PC-3 (cell line): Measurements from ENCODE around the gene HBE1. TPM values are rescaled to one million over a fixed set of nuclear protein-coding genes. Genes with fewer than 3 reads are reported as not detected.
"Not testable (repeated sequence)": the region's sequence is repeated elsewhere in the genome, so short reads cannot be mapped to it uniquely, and the experiment has no call there.

Experiments
- ATAC-seq: fragments of 200-7000 bp; cut with Tn5 transposase; 2 replicates; pipeline ENCODE4 v1.9.1; 2020; ENCODE audit warnings: mild to moderate bottlenecking, moderate library complexity
- BruUV-seq: library from RNA; stranded (reverse); fragments of 400-500 nt; replicated peaks from 2 replicates; lab custom pipeline; 2021; lab: Mats Ljungman, UMichigan
- CTCF ChIA-PET: fragments of 300-600 bp; sonication (Branson Sonifier 250); formaldehyde crosslinking; loops from one replicate; lab custom pipeline; 2022; ENCODE audit warnings: antibody characterized with exemption; lab: Charles Lee
- POLR2A ChIA-PET: fragments of 300-600 bp; sonication (Branson Sonifier 250); formaldehyde crosslinking; loops from one replicate; lab custom pipeline; 2022; ENCODE audit warnings: antibody characterized with exemption; ENCODE audit not compliant: unreplicated experiment; lab: Charles Lee
- DNase-seq: peaks from one replicate; pipeline ENCODE4 v3.0.0-alpha.2; 2015
- H2AFZ ChIP-seq: fragments of 300-600 bp; sonication (generic); 2 replicates; pipeline ENCODE4 v1.6.0; 2016; ENCODE audit warnings: antibody characterized with exemption, low read length
- H3F3A ChIP-seq: fragments of 300-600 bp; sonication (generic); one replicate; pipeline ENCODE4 v1.6.0; 2017; ENCODE audit warnings: antibody characterized with exemption, low read length, control low read depth, mild to moderate bottlenecking; ENCODE audit not compliant: unreplicated experiment
- H3K27ac ChIP-seq: fragments of 300-600 bp; sonication (generic); 2 replicates; pipeline ENCODE4 v1.5.1; 2016; ENCODE audit warnings: mild to moderate bottlenecking, low read length
- H3K27me3 ChIP-seq: fragments of 300-600 bp; sonication (generic); 2 replicates; pipeline ENCODE4 v1.6.1; 2016; ENCODE audit warnings: low read length, mixed read lengths
- H3K36me3 ChIP-seq: fragments of 300-600 bp; sonication (generic); 2 replicates; pipeline ENCODE4 v1.6.1; 2016; ENCODE audit warnings: low read depth, mixed run types, low read length, mixed read lengths
- H3K4me1 ChIP-seq: fragments of 300-600 bp; sonication (generic); 2 replicates; pipeline ENCODE4 v1.5.1; 2016; ENCODE audit warnings: low read length; ENCODE audit not compliant: insufficient read depth
- H3K4me2 ChIP-seq: fragments of 300-600 bp; sonication (generic); 2 replicates; pipeline ENCODE4 v1.6.0; 2016; ENCODE audit warnings: low read length
- H3K4me3 ChIP-seq: fragments of 300-600 bp; sonication (generic); 2 replicates; pipeline ENCODE4 v1.5.1; 2016; ENCODE audit warnings: mild to moderate bottlenecking, low read length, mixed read lengths
- H3K79me2 ChIP-seq: fragments of 300-600 bp; sonication (generic); 2 replicates; pipeline ENCODE4 v1.6.1; 2017; ENCODE audit warnings: low read length, mixed read lengths
- H3K9ac ChIP-seq: fragments of 300-600 bp; sonication (generic); 2 replicates; pipeline ENCODE4 v1.6.0; 2016; ENCODE audit warnings: mild to moderate bottlenecking, low read length
- H3K9me2 ChIP-seq: fragments of 300-600 bp; sonication (generic); replicated peaks from 2 replicates; pipeline ENCODE4 v1.6.1; 2016; ENCODE audit warnings: mixed run types, low read length, mixed read lengths
- H3K9me3 ChIP-seq: fragments of 300-600 bp; sonication (generic); 2 replicates; pipeline ENCODE4 v1.6.1; 2016; ENCODE audit warnings: low read length, mixed read lengths
- H4K20me1 ChIP-seq: fragments of 300-600 bp; sonication (generic); 2 replicates; pipeline ENCODE4 v1.6.1; 2016; ENCODE audit warnings: low read length, mixed read lengths
- EZH2 ChIP-seq: fragments of 300-600 bp; sonication (generic); IDR thresholded peaks from one replicate; pipeline ENCODE4 v1.6.1; 2017; ENCODE audit warnings: antibody characterized with exemption, mild to moderate bottlenecking, low read length; ENCODE audit not compliant: unreplicated experiment
- EZH2phosphoT487 ChIP-seq: fragments of 300-600 bp; sonication (generic); IDR thresholded peaks from 2 replicates; pipeline ENCODE4 v1.6.1; 2018; ENCODE audit warnings: mild to moderate bottlenecking, antibody characterized with exemption, low read length, borderline replicate concordance
- intact Hi-C: fragments of 100-400 bp; cut with micrococcal nuclease; formaldehyde crosslinking; loops from 2 replicates; pipeline ENCODE4 v1.9.0; 2023
- total RNA-seq: library from RNA; depleted of rRNA; stranded (reverse); fragments of >200 nt; gene quantifications from 2 replicates; pipeline ENCODE4 v1.2.3, GENCODE V29; 2014
- TF ChIP-seq, protein P1 (sequence below): fragments of 300-600 bp; sonication (generic); conservative IDR thresholded peaks from 2 replicates; pipeline ENCODE4 v1.5.1; 2017; ENCODE audit warnings: antibody characterized with exemption, low read depth, mild to moderate bottlenecking, low read length

The HBE1 gene
- total RNA-seq, 1 experiment from 2014 or later: 0.62 TPM

DNA sequence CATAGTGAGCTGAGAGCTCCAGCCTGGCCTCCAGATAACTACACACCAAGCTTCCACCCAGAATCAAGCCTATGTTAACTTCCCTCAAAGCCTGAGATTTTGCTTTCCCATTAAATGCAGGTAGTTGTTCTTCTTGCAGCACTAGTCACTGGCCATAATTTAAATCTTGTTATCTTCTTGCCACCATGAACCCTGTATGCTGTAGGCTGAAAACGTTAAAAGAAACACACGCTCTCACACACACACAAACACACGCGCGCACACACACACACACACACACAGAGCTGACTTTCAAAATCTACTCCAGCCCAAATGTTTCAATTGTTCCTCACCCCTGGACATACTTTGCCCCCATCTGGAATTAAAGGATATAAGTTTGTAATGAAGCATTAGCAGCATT is 16.3 kb downstream of the HBE1 start:
- H3K9me3 ChIP-seq, POLR2A ChIA-PET, DNase-seq, H2AFZ ChIP-seq, H3K27me3 ChIP-seq, H3K9ac ChIP-seq, H3F3A ChIP-seq, H3K27ac ChIP-seq, H3K79me2 ChIP-seq, CTCF ChIA-PET, H3K4me3 ChIP-seq, H3K36me3 ChIP-seq, H3K4me2 ChIP-seq, intact Hi-C loops, H3K9me2 ChIP-seq, BruUV-seq, ATAC-seq, H3K4me1 ChIP-seq, H4K20me1 ChIP-seq: not testable (repeated sequence)

DNA sequence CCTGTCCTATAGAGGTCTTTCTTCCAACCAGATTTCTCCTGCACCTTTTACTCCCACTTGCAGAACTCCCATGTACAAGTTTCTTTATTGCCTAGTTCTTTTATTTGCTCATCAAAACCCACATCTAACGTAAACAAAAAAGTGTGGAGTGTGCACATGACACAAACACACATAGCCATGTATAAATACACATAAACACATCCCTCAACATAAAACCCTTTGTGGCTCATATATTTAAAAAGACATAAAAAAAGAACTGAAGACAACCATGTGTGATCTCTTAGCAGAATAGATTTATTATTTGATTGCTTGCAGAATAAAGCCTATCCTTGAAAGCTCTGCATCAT is 16.9 kb downstream of the HBE1 start:
- ATAC-seq: no peak

DNA sequence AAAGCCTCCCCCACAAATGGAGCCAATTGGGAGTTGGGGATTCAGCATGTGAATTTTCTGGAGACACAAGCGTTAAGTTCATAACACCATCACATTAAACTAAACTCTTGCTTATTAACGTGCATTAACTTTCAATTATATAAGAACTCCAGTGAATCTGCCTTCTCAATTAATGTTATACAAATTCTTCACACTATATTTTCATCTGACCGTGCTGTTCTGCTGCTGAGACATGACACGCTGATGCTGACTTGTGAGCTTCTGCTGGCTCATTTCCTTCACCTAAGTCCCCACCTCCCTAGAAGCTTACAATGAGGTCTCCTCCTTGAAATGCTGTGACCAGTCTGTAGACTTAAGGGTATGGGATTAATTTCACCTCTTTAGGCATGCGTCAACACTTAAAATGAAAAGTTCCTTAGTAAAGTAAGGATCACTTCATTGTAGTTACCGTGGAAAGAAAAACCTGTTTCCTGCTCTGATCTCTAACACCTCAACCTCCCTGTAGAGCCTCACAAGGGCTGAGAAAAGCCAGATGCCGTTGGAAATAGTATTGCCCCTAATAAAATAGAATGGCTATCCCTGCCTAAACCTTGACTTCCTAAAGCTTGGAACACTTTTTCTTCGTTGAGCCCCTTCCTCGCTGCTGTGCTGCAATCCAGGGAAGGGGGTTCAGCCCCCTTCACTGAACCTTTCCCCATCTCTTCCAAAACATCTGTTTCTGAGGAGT is 17.4 kb downstream of the HBE1 start:
- DNase-seq (no peak), ATAC-seq (no peak)
- POLR2A ChIA-PET: no interaction called here
- no peak overlapping the region for H3K4me2 ChIP-seq
- no peaks in the 10 kb centered on the region for H3K4me1 ChIP-seq
- no peak overlapping the region for H3K9ac ChIP-seq
- H3K9me2 ChIP-seq: no peaks in the 10 kb centered on the region
- intact Hi-C loops: no loop called here
- H3K79me2 ChIP-seq: no peaks in the 10 kb centered on the region
- no peaks in the 10 kb centered on the region; the same call in 1 of the 2 replicates for H3K27me3 ChIP-seq
- H3F3A ChIP-seq: no peaks in the 10 kb centered on the region
- no peak overlapping the region for H3K27ac ChIP-seq
- H2AFZ ChIP-seq: no peak overlapping the region
- no peaks in the 10 kb centered on the region for H3K36me3 ChIP-seq
- no peak overlapping the region for H3K4me3 ChIP-seq
- no peaks in the 10 kb centered on the region for H4K20me1 ChIP-seq
- no peaks in the 10 kb centered on the region for H3K9me3 ChIP-seq
- no TSS peak for BruUV-seq
- CTCF ChIA-PET: no interaction called here
- TF ChIP-seq EZH2 (no peak), EZH2phosphoT487 (no peak)
- TF ChIP-seq, protein P1, sequence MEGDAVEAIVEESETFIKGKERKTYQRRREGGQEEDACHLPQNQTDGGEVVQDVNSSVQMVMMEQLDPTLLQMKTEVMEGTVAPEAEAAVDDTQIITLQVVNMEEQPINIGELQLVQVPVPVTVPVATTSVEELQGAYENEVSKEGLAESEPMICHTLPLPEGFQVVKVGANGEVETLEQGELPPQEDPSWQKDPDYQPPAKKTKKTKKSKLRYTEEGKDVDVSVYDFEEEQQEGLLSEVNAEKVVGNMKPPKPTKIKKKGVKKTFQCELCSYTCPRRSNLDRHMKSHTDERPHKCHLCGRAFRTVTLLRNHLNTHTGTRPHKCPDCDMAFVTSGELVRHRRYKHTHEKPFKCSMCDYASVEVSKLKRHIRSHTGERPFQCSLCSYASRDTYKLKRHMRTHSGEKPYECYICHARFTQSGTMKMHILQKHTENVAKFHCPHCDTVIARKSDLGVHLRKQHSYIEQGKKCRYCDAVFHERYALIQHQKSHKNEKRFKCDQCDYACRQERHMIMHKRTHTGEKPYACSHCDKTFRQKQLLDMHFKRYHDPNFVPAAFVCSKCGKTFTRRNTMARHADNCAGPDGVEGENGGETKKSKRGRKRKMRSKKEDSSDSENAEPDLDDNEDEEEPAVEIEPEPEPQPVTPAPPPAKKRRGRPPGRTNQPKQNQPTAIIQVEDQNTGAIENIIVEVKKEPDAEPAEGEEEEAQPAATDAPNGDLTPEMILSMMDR: no peak

More for the DNA sequence above, 16.9 kb downstream of the HBE1 start:
- Histone ChIP-seq H3K27me3 (no peaks in the 10 kb centered on the region; the same call in 1 of the 2 replicates), H4K20me1 (no peaks in the 10 kb centered on the region), H3K4me2 (no peak overlapping the region), H3K9me2 (no peaks in the 10 kb centered on the region), H3K79me2 (no peaks in the 10 kb centered on the region), H3K4me1 (no peaks in the 10 kb centered on the region), H3K36me3 (no peaks in the 10 kb centered on the region), H2AFZ (no peak overlapping the region), H3K4me3 (no peak overlapping the region), H3K9ac (no peak overlapping the region), H3K27ac (no peak overlapping the region), H3K9me3 (no peaks in the 10 kb centered on the region), H3F3A (no peaks in the 10 kb centered on the region)
- intact Hi-C loops: no loop called here
- CTCF ChIA-PET: no interaction called here
- no peak for DNase-seq
- no TSS peak for BruUV-seq
- TF ChIP-seq, protein P1: no peak
- TF ChIP-seq EZH2phosphoT487 (no peak), EZH2 (no peak)
- POLR2A ChIA-PET: no interaction called here
